OCI-M2 (cell line): ENCODE data around the gene PRRT1B.
"Not testable (repeated sequence)": the region's sequence is repeated elsewhere in the genome, so short reads cannot be mapped to it uniquely, and the experiment has no call there.

Experiments used
- DNase-seq: peaks from one replicate; lab custom pipeline; 2025; ENCODE audit not compliant: unreplicated experiment; lab: John Stamatoyannopoulos, UW

Gene PRRT1B

GRCh38 chr9:131545003-131545785 lies at the start of gene PRRT1B:
Gene PRRT1B (plus strand): TSS chr9:131545523. CDS start chr9:131545616, 93 bp downstream.
- no peak for DNase-seq

GRCh38 chr9:131495785-131496184 lies 49.5 kb upstream of the PRRT1B start:
- DNase-seq: no peak

- no peak for DNase-seq
Observed at GRCh38 chr9:131496844-131497405, 48.4 kb upstream of the PRRT1B start.

GRCh38 chr9:131499254-131499767 lies 46.0 kb upstream of the PRRT1B start:
- DNase-seq: no peak

GRCh38 chr9:131500377-131500776 lies 44.9 kb upstream of the PRRT1B start:
- no peak for DNase-seq

GRCh38 chr9:131500939-131501541 lies 44.3 kb upstream of the PRRT1B start:
- no peak for DNase-seq

- DNase-seq: no peak
Observed at GRCh38 chr9:131502781-131503625, 42.3 kb upstream of the PRRT1B start, which contains the start of gene POMT1. Gene POMT1 (plus strand): TSS chr9:131502918. CDS start chr9:131504219, 1,301 bp downstream.

- DNase-seq: no peak
Observed at GRCh38 chr9:131503626-131504465, 41.5 kb upstream of the PRRT1B start.

GRCh38 chr9:131505012-131505411 lies 40.3 kb upstream of the PRRT1B start:
- no peak for DNase-seq

- DNase-seq: no peak
Observed at GRCh38 chr9:131511416-131511815, 33.9 kb upstream of the PRRT1B start.

- DNase-seq: no peak
Observed at GRCh38 chr9:131511880-131512279, 33.4 kb upstream of the PRRT1B start.

- DNase-seq: no peak
Observed at GRCh38 chr9:131513177-131513576, 32.1 kb upstream of the PRRT1B start.

GRCh38 chr9:131515559-131516031 lies 29.7 kb upstream of the PRRT1B start:
- not testable (repeated sequence) for DNase-seq

GRCh38 chr9:131516100-131516499 lies 29.2 kb upstream of the PRRT1B start:
- no peak for DNase-seq

GRCh38 chr9:131516930-131517329 lies 28.4 kb upstream of the PRRT1B start:
- no peak for DNase-seq

GRCh38 chr9:131517761-131518190 lies 27.5 kb upstream of the PRRT1B start:
- no peak for DNase-seq

GRCh38 chr9:131518553-131518952 lies 26.8 kb upstream of the PRRT1B start:
- no peak for DNase-seq

GRCh38 chr9:131520503-131520902 lies 24.8 kb upstream of the PRRT1B start:
- no peak for DNase-seq

GRCh38 chr9:131521203-131521602 lies 24.1 kb upstream of the PRRT1B start:
- no peak for DNase-seq

GRCh38 chr9:131521822-131522221 lies 23.5 kb upstream of the PRRT1B start:
- DNase-seq: no peak
